ENCODE results near the gene DGLUCY. TPM values are rescaled to one million over a fixed set of nuclear protein-coding genes. Genes with fewer than 3 reads are reported as not detected.
"Not testable (repeated sequence)": the region's sequence is repeated elsewhere in the genome, so short reads cannot be mapped to it uniquely, and the experiment has no call there.

DGLUCY gene
- total RNA-seq, 1 donor from 2014 or later = 59.2 TPM

DNA sequence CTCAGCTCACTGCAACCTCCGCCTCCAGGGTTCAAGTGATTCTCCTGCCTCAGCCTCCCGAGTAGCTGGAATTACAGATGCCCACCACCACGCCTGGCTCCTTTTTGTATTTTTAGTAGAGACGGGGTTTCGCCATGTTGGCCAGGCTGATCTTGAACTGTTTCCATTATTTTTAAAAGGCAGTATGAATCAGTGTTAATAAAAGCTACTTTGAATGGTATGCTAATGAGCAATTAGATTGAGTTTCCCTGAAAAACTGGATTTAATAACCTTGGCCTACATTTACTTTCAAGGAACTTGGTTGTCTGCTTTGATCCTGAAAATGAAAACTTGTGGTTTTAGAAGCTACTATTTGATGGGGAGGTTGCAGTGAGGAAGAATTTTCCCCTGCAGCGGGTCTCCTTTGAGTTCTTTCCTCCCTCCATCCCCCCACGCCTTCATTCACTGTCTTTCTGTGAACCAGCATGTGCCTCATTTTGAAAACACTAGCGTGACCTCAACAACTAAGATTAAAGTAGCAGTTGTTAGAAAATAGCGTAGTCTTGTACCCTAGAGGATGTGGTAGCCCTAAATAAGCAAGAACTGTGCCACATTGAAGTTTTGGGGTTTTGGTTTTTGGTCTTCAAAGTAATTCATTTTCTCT, 35.7 kb upstream of the DGLUCY start:
- Histone ChIP-seq H3K36me3 (no peaks in the 10 kb centered on the region), H3K4me3 (no peak overlapping the region), H3K27me3 (no peaks in the 10 kb centered on the region), H3K27ac (no peak overlapping the region), H3K9me3 (no peaks in the 10 kb centered on the region), H3K4me1 (no peaks in the 10 kb centered on the region)
- DNase-seq (ENCODE audit: low spot score in 2 of 2) = no peak
- intact Hi-C loops (cut with DNase I) = no loop called here
- TF ChIP-seq, protein P1, sequence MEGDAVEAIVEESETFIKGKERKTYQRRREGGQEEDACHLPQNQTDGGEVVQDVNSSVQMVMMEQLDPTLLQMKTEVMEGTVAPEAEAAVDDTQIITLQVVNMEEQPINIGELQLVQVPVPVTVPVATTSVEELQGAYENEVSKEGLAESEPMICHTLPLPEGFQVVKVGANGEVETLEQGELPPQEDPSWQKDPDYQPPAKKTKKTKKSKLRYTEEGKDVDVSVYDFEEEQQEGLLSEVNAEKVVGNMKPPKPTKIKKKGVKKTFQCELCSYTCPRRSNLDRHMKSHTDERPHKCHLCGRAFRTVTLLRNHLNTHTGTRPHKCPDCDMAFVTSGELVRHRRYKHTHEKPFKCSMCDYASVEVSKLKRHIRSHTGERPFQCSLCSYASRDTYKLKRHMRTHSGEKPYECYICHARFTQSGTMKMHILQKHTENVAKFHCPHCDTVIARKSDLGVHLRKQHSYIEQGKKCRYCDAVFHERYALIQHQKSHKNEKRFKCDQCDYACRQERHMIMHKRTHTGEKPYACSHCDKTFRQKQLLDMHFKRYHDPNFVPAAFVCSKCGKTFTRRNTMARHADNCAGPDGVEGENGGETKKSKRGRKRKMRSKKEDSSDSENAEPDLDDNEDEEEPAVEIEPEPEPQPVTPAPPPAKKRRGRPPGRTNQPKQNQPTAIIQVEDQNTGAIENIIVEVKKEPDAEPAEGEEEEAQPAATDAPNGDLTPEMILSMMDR (IDR thresholded peaks at IDR 0.05) = no peak

DNA sequence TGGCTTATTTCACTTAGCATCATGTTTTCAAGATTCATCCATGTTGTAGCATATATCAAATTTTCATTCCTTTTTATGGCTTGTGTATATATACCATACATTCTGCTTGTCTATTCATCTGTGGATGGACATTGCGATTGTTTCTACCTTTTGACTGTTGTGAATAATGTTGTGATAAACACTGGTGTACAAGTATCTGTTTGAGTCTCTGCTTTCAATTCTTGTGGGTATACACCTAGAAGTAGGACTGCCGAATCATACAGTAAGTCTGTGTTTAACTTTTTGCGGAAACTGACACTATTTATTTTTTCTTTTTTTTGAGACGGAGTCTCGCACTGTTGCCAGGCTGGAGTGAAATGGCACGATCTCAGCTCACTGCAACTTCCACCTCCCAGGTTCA, 33.8 kb upstream of the DGLUCY start:
- no peak for DNase-seq (ENCODE audit: low spot score in 2 of 2)
- intact Hi-C loops (cut with DNase I) = no loop called here
- H3K36me3 ChIP-seq = no peaks in the 10 kb centered on the region
- no peaks in the 10 kb centered on the region for H3K27me3 ChIP-seq
- H3K4me3 ChIP-seq = no peak overlapping the region
- no peak overlapping the region for H3K27ac ChIP-seq
- no peaks in the 10 kb centered on the region for H3K4me1 ChIP-seq
- TF ChIP-seq, protein P1 (IDR thresholded peaks at IDR 0.05) = no peak
- H3K9me3 ChIP-seq = no peaks in the 10 kb centered on the region

DNA sequence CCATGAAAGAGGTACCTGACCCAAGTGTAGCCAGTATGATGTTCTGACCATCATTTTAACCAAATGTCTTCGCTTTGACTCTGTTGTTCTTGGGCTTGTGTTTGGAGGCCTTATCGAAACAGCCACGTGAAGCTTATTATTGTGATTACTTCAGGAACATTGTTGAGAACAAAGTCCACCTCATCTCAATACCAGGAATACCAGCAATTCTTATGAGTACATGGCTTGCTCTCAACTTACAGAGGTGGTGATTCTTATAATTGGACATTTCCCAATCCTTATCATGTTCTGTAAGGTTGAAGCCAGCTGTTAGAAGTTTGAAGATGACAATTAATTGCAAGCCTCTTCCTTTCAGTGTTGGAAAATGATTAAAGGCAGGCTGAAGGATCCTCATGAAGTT, 31.6 kb upstream of the DGLUCY start:
- intact Hi-C loops (cut with DNase I) = no loop called here
- no peak for DNase-seq (ENCODE audit: low spot score in 2 of 2)
- no peaks in the 10 kb centered on the region for H3K36me3 ChIP-seq
- TF ChIP-seq, protein P1 (IDR thresholded peaks at IDR 0.05) = no peak
- no peaks in the 10 kb centered on the region for H3K4me1 ChIP-seq
- no peak overlapping the region for H3K4me3 ChIP-seq
- no peaks in the 10 kb centered on the region for H3K9me3 ChIP-seq
- no peaks in the 10 kb centered on the region for H3K27me3 ChIP-seq
- no peak overlapping the region for H3K27ac ChIP-seq

DNA sequence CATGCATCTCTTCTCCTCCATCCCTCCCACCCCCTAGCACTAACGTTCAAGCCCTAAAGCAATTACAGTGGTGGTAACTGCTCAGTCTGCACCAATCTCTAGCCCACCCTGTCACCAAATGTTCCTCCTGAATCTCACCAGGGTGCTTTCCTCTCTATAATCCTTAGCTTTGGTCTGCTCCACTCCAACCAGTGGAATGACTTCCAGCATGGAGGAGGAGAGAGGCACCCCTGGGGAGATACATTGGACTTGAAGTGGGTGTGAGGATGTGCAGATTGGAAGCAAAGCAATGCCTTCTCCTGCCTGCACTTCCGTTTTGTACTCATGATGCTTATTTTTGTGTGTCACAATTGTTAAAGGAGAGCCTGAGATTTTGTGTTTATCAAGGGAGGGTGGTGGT, 29.4 kb upstream of the DGLUCY start:
- H3K27ac ChIP-seq = no peak overlapping the region
- H3K27me3 ChIP-seq = no peaks in the 10 kb centered on the region
- intact Hi-C loops (cut with DNase I) = no loop called here
- no peak for DNase-seq (ENCODE audit: low spot score in 2 of 2)
- TF ChIP-seq, protein P1 (IDR thresholded peaks at IDR 0.05) = no peak
- H3K9me3 ChIP-seq = no peaks in the 10 kb centered on the region
- H3K4me3 ChIP-seq = no peak overlapping the region
- no peaks in the 10 kb centered on the region for H3K4me1 ChIP-seq
- H3K36me3 ChIP-seq = no peaks in the 10 kb centered on the region

DNA sequence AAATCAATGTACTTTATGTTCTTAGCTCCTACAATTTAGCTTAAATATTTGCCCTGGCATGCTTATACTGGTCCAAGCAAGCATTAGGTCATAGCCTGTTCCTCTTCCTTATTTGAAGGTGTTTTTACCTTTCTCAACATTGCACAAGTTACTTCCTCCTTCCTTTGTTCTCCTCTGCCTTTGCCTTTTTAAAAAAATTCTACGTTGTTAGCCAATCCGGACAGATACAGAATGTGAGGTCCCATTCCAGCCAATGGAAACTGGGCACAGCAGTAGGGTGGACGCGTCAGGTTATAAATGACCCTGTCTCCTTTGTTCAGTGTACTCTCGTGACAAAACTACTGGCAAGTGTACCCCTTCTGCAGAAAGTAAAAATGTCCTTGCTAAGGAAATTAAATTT, 26.4 kb upstream of the DGLUCY start:
- DNase-seq (ENCODE audit: low spot score in 2 of 2); H3K27ac ChIP-seq: not testable (repeated sequence)

DNA sequence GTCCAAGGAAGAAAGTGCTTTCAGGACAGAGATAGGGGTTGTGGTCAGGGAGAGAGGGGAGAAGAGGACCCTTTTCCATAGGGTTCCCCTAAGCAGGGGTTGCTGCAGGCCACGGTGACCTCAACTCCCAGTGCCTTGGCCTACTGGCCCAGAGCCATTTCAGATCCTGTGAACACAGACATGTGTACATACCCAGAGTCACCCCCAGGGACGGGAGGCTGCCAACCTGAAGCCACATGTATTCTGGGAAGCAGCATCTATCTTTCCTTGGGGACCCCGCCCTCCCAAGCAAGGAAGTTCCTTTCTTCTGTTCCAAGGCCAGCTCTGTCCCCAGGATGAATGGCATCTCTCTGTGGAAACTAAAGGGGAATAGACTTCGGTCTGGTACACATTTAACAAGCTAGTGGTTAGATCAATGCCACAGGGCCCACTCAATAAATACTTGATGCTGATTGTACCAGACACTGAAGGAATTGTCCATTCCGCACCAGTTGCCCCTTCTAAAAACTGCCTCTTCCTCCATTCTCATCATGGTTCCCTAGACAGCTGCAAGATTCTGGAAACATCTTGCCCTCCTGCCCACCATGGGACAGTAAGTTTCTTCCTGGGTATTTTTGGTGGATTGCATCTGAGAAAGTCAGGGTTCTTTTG, 25.2 kb upstream of the DGLUCY start:
- Histone ChIP-seq H3K4me3 (no peak overlapping the region), H3K36me3 (no peaks in the 10 kb centered on the region), H3K4me1 (no peaks in the 10 kb centered on the region), H3K27ac (no peak overlapping the region), H3K9me3 (no peaks in the 10 kb centered on the region), H3K27me3 (no peaks in the 10 kb centered on the region)
- intact Hi-C loops (cut with DNase I) = no loop called here
- no peak for DNase-seq (ENCODE audit: low spot score in 2 of 2)
- TF ChIP-seq, protein P1 (IDR thresholded peaks at IDR 0.05) = no peak

More for the DNA sequence above, 26.4 kb upstream of the DGLUCY start:
- H3K4me3 ChIP-seq; H3K27me3 ChIP-seq; H3K36me3 ChIP-seq; intact Hi-C loops (cut with DNase I); H3K4me1 ChIP-seq; H3K9me3 ChIP-seq: not testable (repeated sequence)

Data from ascending aorta (tissue), 2 donors.